Stimulated activated CD4-positive, alpha-beta T cell treated with anti-CD3 and anti-CD28 coated beads, Interleukin-2, amount 100 ng/mL, for 4 hours (primary cell): ENCODE results near the gene SKAP1.

Experiments
- DNase-seq: peaks from one replicate; pipeline ENCODE4 v3.0.0-alpha.2; 2020; ENCODE audit warnings: low read depth

SKAP1 gene

GRCh38 chr17:48104440-48104839, 325.6 kb downstream of the SKAP1 start:
- DNase-seq: no peak

DNA sequence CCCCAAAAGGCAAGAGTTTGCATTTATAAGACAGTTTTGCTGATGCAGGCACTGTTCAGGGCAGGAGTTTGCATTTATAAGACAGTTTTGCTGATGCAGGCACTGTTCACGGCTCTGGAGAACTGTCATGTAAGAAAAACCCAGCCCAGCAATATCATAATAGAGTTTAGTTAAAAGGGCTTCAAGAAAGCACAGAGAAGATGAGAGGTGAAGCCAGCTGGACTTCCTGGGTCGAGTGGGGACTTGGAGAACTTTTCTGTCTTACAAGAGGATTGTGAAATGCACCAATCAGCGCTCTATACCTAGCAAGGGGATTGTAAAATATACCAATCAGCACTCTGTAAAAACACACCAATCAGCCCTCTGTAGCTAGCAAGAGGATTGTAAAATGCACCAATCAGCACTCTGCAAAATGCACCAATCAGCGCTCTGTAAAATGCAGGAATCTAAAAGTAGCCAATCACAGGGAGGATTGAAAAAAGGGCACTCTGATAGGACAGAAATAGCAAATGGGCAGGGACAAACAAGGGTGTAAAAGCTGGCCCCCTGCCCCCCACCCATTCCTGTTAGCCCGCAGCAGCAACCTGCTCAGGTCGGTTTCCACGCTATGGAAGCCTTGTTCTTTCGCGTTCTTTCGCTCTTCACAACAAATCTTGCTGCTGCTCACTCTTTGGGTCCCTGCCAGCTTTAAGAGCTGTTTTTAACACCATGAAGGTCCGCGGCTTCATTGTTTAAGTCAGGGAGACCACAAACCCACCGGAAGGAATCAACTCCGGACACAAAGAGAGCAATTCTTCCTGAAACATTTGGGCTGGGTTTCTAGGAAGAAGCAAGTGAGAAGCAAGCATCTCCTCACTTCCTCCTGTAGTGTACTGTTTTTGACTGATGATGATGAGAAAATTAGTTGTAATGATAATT, 327.0 kb downstream of the SKAP1 start:
- DNase-seq: no peak

- DNase-seq: no peak
Measured at GRCh38 chr17:48102043-48102750, 327.8 kb downstream of the SKAP1 start.

DNA sequence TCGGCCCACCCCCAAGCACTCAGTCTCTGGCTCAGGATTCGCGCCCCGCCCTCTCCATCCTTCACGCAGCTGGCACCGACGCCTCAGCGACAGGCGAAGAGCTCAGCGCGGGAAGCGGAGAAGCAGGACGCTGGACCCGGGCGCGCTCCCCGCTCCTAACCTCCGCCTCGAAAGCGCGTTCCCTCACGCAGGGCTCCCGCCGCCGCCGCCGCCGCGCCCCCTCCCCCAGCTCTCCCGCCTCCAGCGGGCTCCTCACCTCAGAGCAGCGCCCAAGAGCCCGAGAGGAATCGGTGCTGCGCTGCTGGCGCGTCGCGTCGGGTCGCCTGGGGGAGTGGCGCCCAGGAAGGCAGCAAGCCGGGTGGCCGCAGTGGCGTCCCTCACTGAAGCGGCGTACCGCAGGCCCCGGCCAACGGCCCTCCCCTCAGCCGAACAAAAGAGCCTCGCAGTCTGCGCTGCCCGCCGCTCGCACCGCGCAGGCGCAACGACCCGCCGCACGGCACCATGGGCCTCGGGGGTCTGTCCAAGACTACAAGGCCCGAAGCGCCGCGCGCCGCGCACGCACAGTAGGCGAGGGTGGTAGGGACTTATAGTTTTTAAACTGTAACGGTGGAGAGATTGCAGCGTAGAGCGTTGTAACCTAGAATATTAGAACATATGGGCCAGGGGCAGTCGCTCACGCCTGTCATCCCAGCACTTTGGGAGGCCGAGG, 328.8 kb downstream of the SKAP1 start, which contains the start of gene CBX1:
Gene CBX1, minus strand, starts transcription at position 467 of the 709 bp plus-strand sequence. CDS start 24,474 bp downstream, outside the sequence.
- peak; percentile 90 for DNase-seq

- no peak for DNase-seq
Measured at GRCh38 chr17:48100591-48101011, 329.4 kb downstream of the SKAP1 start.

GRCh38 chr17:48100160-48100559, 329.9 kb downstream of the SKAP1 start:
- DNase-seq: no peak

DNA sequence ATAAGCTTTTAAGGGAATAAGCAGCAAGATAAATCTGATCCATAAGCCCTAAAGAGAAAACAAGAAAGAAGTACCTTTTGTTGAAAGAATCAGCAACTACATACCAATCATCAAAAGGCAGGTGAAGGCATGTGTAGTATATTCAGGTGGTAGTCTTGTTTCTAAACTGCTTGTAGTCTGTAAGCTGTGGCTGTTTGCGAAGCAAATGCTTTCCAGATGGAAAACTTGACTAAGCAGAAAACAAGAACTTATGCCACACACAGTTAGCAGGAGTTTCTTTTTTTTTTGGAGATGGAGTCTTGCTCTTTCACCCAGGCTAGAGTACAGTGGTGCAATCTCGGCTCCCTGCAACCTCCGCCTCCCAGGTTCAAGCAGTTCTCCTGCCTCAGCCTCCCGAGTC, 334.4 kb downstream of the SKAP1 start:
- no peak for DNase-seq

DNA sequence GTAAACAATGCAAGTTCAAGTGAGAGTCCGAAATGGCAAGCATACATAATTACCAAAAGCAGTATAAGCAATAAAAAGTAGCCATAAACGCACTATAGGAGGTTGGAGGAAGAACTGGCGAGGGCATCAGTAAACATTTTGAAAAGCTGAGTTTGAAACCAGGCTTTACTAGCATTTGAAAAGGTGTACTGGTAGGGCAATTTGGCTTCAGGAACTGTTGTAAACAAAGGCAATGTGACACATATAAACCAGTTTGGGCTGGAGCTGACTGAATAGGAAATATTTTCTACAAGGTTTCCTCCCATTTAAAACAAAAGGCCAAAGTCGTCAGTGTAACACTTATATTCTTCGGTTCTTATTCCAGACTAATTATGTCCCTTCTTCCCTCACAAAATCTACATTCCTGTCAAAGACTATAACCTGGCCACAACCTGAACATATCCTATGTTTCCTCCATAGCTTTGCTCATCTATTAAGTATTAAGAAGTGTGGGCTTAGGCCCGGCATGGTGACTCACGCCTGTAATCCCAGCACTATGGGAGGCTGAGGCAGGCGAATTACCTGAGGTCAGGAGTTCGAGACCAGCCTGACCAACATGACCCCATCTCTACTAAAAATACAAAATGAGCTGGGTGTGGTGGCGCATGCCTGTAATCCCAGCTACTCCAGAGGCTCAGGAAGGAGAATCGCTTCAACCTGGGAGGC, 336.5 kb downstream of the SKAP1 start:
- DNase-seq: no peak

- no peak for DNase-seq
Measured at GRCh38 chr17:48084932-48085331, 345.1 kb downstream of the SKAP1 start.
